Karpas-422 (cell line): ENCODE measurements around the gene CCDC85C. TPM values are rescaled to one million over a fixed set of nuclear protein-coding genes. Genes with fewer than 3 reads are reported as not detected.

Experiments used
- DNase-seq: peaks from one replicate; pipeline ENCODE4 v3.0.0-alpha.2; 2015
- H2AFZ ChIP-seq: fragments of 200-600 bp; sonication (generic); 2 replicates; pipeline ENCODE4 v1.6.1; 2014; ENCODE audit warnings: antibody characterized with exemption, low read length, mixed read lengths
- H3K27ac ChIP-seq: fragments of 200-600 bp; sonication (generic); 2 replicates; pipeline ENCODE4 v1.5.1; 2014; ENCODE audit warnings: mild to moderate bottlenecking, low read length, moderate library complexity
- H3K27me3 ChIP-seq: fragments of 200-600 bp; sonication (generic); 2 replicates; pipeline ENCODE4 v1.6.1; 2014; ENCODE audit warnings: low read length, mixed read lengths
- H3K36me3 ChIP-seq: fragments of 200-600 bp; sonication (generic); 2 replicates; pipeline ENCODE4 v1.6.1; 2014; ENCODE audit warnings: low read length, mixed read lengths; ENCODE audit not compliant: insufficient read depth
- H3K4me1 ChIP-seq: fragments of 200-600 bp; sonication (generic); 2 replicates; pipeline ENCODE4 v1.6.1; 2014; ENCODE audit warnings: mild to moderate bottlenecking, low read length, mixed read lengths
- H3K4me2 ChIP-seq: fragments of 200-600 bp; sonication (generic); 2 replicates; pipeline ENCODE4 v1.6.1; 2014; ENCODE audit warnings: low read length, low read depth, mild to moderate bottlenecking; ENCODE audit not compliant: poor library complexity, severe bottlenecking
- H3K4me3 ChIP-seq: fragments of 200-600 bp; sonication (generic); 2 replicates; pipeline ENCODE4 v1.5.1; 2014; ENCODE audit warnings: mild to moderate bottlenecking, antibody characterized with exemption, low read length, mixed read lengths
- H3K79me2 ChIP-seq: fragments of 200-600 bp; sonication (generic); 2 replicates; pipeline ENCODE4 v1.6.1; 2014; ENCODE audit warnings: mild to moderate bottlenecking, low read length, mixed read lengths
- H3K9ac ChIP-seq: fragments of 200-600 bp; sonication (generic); 2 replicates; pipeline ENCODE4 v1.6.0; 2014; ENCODE audit warnings: low read length
- H3K9me2 ChIP-seq: fragments of 200-600 bp; sonication (generic), shearing (Covaris generic); replicated peaks from 2 replicates; pipeline ENCODE4 v1.6.0; 2014; ENCODE audit warnings: mild to moderate bottlenecking, low read length, moderate library complexity; ENCODE audit not compliant: insufficient read depth
- H3K9me3 ChIP-seq: fragments of 300-700, 200-600 bp; sonication (generic); 2 replicates; pipeline ENCODE4 v1.6.1; 2014; ENCODE audit warnings: low read length, mixed read lengths
- H4K20me1 ChIP-seq: fragments of 200-600 bp; sonication (generic); 2 replicates; pipeline ENCODE4 v1.6.1; 2014; ENCODE audit warnings: mild to moderate bottlenecking, antibody characterized with exemption, low read length, low read depth; ENCODE audit not compliant: insufficient read depth
- total RNA-seq: library from RNA; depleted of rRNA; stranded (reverse); fragments of >200 nt; shearing (Covaris generic); gene quantifications from 2 replicates; pipeline ENCODE4 v1.2.3, GENCODE V29; 2014; ENCODE audit warnings: low replicate concordance

The CCDC85C gene
- total RNA-seq, 1 experiment from 2014 or later, result 18.3 TPM

DNA sequence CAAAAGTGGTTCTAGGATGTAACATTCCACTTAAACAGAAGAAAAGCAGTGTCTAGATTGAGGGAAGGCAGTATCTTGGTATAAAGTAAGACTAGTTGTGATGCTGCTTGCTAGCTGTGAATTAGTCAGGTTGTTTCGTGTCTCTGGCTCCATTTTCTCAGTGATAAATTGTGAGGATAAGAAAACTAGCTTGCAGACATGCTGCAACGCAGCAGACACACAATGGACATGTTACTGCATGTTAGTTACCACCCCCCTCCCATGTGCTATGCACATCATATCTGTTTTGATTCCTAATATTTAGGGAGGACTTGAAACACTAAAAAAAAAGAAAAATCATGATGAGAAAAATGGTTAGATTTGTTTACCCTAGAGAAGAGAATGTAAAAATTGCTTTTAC, 119.9 kb downstream of the CCDC85C start:
- no peaks in the 10 kb centered on the region for H3K9me3 ChIP-seq
- peaks cover 70% of the 10 kb centered on the region for H3K4me1 ChIP-seq
- peaks cover 65% of the 10 kb centered on the region for H4K20me1 ChIP-seq
- H2AFZ ChIP-seq, result no peak overlapping the region
- peaks cover 91% of the 10 kb centered on the region for H3K79me2 ChIP-seq
- DNase-seq, result no peak
- peak overlapping the region; percentile 97 for H3K4me3 ChIP-seq
- H3K9me2 ChIP-seq, result no peaks in the 10 kb centered on the region
- peaks cover 3% of the 10 kb centered on the region; the same call in 1 of the 2 replicates for H3K36me3 ChIP-seq
- H3K9ac ChIP-seq, result peak overlapping the region; percentile 91; the same call in 1 of the 2 replicates
- H3K27ac ChIP-seq, result peak overlapping the region; percentile 53
- no peaks in the 10 kb centered on the region for H3K27me3 ChIP-seq
- H3K4me2 ChIP-seq, result peak overlapping the region; percentile 94

GRCh38 chr14:99481745-99482099, 122.3 kb downstream of the CCDC85C start:
- DNase-seq, result peak; percentile 74
- Histone ChIP-seq H3K27me3 (no peaks in the 10 kb centered on the region), H3K4me3 (peak overlapping the region; percentile 97), H3K27ac (peak overlapping the region; percentile 55), H3K79me2 (peaks cover 91% of the 10 kb centered on the region), H4K20me1 (peaks cover 54% of the 10 kb centered on the region), H3K9ac (peak overlapping the region; percentile 91), H2AFZ (peak overlapping the region; percentile 40; the same call in 1 of the 2 replicates), H3K4me2 (peak overlapping the region; percentile 94), H3K36me3 (no peaks in the 10 kb centered on the region), H3K9me2 (no peaks in the 10 kb centered on the region), H3K4me1 (peaks cover 68% of the 10 kb centered on the region), H3K9me3 (no peaks in the 10 kb centered on the region)

- peak within 1 kb of the TSS; percentile 91 for H3K9ac ChIP-seq
- peaks cover 91% of the 10 kb centered on the region for H3K79me2 ChIP-seq
- no peaks in the 10 kb centered on the region for H3K36me3 ChIP-seq
- DNase-seq, result peak; percentile 100
- H4K20me1 ChIP-seq, result peaks cover 49% of the 10 kb centered on the region
- H3K4me3 ChIP-seq, result peak within 1 kb of the TSS; percentile 97
- peak within 1 kb of the TSS; percentile 94 for H3K4me2 ChIP-seq
- H3K9me3 ChIP-seq, result no peaks in the 10 kb centered on the region
- H3K4me1 ChIP-seq, result peaks cover 67% of the 10 kb centered on the region
- no peaks in the 10 kb centered on the region for H3K27me3 ChIP-seq
- peak within 1 kb of the TSS; percentile 40; the same call in 1 of the 2 replicates for H2AFZ ChIP-seq
- H3K27ac ChIP-seq, result peak within 1 kb of the TSS; percentile 55
- H3K9me2 ChIP-seq, result no peaks in the 10 kb centered on the region
Measured at GRCh38 chr14:99480917-99481744, 122.9 kb downstream of the CCDC85C start, which contains the start of gene CCNK. TSS of gene CCNK (plus strand) at chr14:99481409. CDS start at chr14:99492678, 11,269 bp downstream.

DNA sequence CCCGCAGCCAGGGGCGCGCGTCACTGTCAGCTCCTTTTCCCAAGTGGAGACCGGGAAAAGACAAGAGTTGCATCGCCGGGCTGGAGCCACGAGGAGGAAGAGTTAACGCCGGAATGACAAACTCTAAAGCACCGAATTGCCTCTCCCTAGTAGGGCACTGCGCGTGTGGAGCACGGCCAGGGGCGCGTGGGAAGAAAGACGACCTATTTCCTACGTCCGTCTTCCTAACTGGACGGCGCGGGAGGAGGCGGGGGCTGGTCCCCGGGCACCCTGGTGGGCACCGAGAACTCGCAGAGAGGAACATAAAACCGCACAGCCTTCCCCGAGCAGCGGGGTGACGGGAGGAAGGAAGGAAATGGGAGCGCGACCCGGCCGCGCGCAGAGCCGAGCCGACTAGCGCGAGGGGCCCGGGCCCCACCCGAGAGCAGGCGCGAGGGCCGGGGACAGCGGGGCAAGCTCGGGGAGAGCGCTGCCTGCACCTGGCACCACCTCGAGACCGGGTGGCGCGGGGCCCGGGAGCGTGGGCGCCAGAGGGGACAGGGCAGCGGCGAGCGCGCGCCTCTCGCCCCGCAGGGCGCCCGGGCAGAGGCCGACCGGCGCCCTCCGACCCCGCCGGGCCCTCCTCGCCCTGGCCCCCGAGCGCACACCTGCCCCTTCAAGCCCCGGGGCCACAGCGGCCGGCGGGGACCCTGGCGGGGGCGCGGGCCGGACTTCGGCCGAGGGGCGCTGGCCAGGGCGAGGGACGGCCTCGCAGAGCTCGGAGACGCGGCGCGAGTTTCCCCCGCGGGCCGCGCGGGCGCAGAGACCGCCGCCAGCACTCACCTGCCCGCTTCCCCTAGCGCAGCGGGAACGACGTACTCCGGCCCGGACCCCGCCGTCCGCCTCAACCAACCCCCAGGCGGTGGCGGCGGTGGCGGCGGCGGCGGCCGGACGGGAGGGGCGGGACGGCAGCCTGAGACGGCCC, 123.8 kb downstream of the CCDC85C start, which contains the start of gene SETD3:
SETD3 (minus strand) TSS at position 954 of the 964 bp plus-strand sequence. CDS start 15,054 bp downstream, outside the sequence.
- Histone ChIP-seq H3K4me2 (peak within 1 kb of the TSS; percentile 94), H3K4me3 (peak within 1 kb of the TSS; percentile 97), H4K20me1 (peaks cover 52% of the 10 kb centered on the region), H3K9me3 (no peaks in the 10 kb centered on the region), H3K4me1 (peaks cover 68% of the 10 kb centered on the region), H3K27ac (peak within 1 kb of the TSS; percentile 55), H3K9ac (peak within 1 kb of the TSS; percentile 91), H2AFZ (peak within 1 kb of the TSS; percentile 40; the same call in 1 of the 2 replicates), H3K36me3 (0 out of 2 replicates have a peak, but pooled peaks cover 6% of the 10 kb centered on the region), H3K79me2 (peaks cover 91% of the 10 kb centered on the region), H3K9me2 (no peaks in the 10 kb centered on the region), H3K27me3 (no peaks in the 10 kb centered on the region)
- DNase-seq, result peak; percentile 82

DNA sequence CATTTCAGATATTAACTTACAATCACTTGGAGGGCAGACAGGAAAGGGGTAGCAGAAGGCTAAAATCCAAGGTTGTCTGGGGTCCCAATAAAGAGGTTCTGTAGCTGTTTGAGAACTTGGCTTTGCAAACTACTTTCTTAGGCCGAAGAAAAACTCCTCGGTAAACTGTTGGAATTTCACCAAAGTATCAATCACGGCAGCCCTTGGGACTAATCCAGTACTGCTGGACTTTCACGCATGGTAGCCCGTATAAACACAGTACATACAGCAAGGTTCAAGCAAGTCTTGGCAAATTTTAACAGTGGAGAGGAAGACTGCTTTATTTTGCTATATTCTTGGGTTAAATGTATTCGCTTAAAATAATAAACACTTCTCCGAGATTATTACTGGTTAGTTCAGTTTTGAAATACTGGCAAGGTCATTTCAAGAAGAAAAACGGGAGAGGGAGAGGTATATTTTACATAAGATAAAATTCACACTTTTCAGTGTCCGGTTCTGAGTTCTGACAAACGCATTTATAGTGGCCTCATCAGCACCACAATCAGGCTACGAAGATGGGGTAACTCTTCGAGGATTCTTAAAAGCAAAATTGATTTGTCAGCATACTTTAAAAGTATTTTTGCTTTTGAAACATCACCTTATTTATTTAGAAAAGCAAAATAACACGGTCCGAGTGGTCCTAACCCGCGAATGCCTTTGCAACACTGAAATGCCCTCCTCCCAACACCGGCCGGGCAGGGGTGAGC, 124.7 kb downstream of the CCDC85C start:
- Histone ChIP-seq H3K4me1 (peaks cover 68% of the 10 kb centered on the region), H3K9me2 (no peaks in the 10 kb centered on the region), H3K27me3 (no peaks in the 10 kb centered on the region), H3K4me2 (peak overlapping the region; percentile 72), H3K4me3 (peak overlapping the region; percentile 84), H3K79me2 (peaks cover 91% of the 10 kb centered on the region), H3K9me3 (no peaks in the 10 kb centered on the region), H4K20me1 (peaks cover 46% of the 10 kb centered on the region), H3K9ac (peak overlapping the region; percentile 84), H3K36me3 (0 out of 2 replicates have a peak, but pooled peaks cover 6% of the 10 kb centered on the region), H3K27ac (peak overlapping the region; percentile 29), H2AFZ (no peak overlapping the region)
- peak; percentile 60 for DNase-seq

GRCh38 chr14:99478128-99478527, 125.9 kb downstream of the CCDC85C start:
- Histone ChIP-seq H2AFZ (no peak overlapping the region), H3K9me2 (no peaks in the 10 kb centered on the region), H3K4me2 (peak overlapping the region; percentile 72), H3K9me3 (no peaks in the 10 kb centered on the region), H3K9ac (peak overlapping the region; percentile 84), H4K20me1 (peaks cover 40% of the 10 kb centered on the region), H3K27ac (peak overlapping the region; percentile 29; the same call in 1 of the 2 replicates), H3K27me3 (no peaks in the 10 kb centered on the region), H3K36me3 (0 out of 2 replicates have a peak, but pooled peaks cover 6% of the 10 kb centered on the region), H3K4me3 (peak overlapping the region; percentile 84), H3K79me2 (peaks cover 91% of the 10 kb centered on the region), H3K4me1 (peaks cover 68% of the 10 kb centered on the region)
- DNase-seq, result no peak

- no peaks in the 10 kb centered on the region for H3K9me2 ChIP-seq
- no peaks in the 10 kb centered on the region for H3K9me3 ChIP-seq
- no peaks in the 10 kb centered on the region for H3K27me3 ChIP-seq
- H3K79me2 ChIP-seq, result peaks cover 91% of the 10 kb centered on the region
- H3K4me3 ChIP-seq, result no peak overlapping the region
- H3K4me2 ChIP-seq, result peak overlapping the region; percentile 2
- 0 out of 2 replicates have a peak, but pooled peaks cover 6% of the 10 kb centered on the region for H3K36me3 ChIP-seq
- peak overlapping the region; percentile 36 for H3K27ac ChIP-seq
- no peak for DNase-seq
- peaks cover 71% of the 10 kb centered on the region for H3K4me1 ChIP-seq
- H2AFZ ChIP-seq, result no peak overlapping the region
- H3K9ac ChIP-seq, result no peak overlapping the region
- peaks cover 32% of the 10 kb centered on the region for H4K20me1 ChIP-seq
Measured at GRCh38 chr14:99476864-99477263, 127.1 kb downstream of the CCDC85C start.
